ENCODE results near the gene EMILIN2.
"Not testable (repeated sequence)": the region's sequence is repeated elsewhere in the genome, so short reads cannot be mapped to it uniquely, and the experiment has no call there.

Gene EMILIN2

DNA sequence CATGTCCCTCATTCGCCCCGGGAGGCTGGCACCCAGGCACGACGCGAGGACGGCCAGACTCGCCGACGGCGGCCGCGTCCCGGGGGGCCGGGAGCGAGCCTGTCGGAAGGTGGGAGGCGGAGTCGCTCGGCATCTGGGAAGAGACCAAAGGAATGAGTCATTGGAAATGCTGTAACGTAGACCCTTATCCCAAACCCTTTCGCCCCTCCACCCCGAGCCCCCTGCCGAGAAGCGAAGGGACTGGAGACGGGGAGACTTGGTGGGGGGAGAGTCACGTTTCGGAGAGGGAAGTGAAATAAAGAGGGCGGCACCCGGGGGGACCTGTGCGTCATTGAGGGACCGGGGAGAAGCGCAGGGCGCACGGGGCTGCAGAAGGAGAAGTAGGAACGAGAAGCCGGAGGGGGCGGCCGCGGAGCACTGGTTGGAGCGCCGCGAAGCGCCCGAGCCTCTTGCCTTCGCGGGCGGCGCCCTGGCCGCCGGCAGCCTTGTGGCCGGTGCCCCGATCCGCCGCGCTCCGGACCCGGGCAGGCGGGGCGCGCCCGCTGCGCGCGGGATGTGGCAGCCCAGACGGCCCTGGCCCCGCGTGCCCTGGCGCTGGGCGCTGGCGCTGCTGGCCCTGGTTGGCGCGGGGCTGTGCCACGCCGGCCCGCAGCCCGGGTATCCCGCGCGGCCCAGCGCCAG lies at the start of gene EMILIN2:
Gene EMILIN2, plus strand, starts transcription at position 371 of the 681 bp plus-strand sequence. Its CDS starts 183 bp downstream, at position 554.
- peak within 1 kb of the TSS; percentile 48 to 53 for H3K4me3 ChIP-seq (replicated peaks in 1 of 2; ENCODE audit: low read depth in 2 of 2, low read length in 2 of 2)
- DNase-seq (ENCODE audit: low read depth in 2 of 2): peak; percentile 35 to 60
- TF ChIP-seq, protein P1, sequence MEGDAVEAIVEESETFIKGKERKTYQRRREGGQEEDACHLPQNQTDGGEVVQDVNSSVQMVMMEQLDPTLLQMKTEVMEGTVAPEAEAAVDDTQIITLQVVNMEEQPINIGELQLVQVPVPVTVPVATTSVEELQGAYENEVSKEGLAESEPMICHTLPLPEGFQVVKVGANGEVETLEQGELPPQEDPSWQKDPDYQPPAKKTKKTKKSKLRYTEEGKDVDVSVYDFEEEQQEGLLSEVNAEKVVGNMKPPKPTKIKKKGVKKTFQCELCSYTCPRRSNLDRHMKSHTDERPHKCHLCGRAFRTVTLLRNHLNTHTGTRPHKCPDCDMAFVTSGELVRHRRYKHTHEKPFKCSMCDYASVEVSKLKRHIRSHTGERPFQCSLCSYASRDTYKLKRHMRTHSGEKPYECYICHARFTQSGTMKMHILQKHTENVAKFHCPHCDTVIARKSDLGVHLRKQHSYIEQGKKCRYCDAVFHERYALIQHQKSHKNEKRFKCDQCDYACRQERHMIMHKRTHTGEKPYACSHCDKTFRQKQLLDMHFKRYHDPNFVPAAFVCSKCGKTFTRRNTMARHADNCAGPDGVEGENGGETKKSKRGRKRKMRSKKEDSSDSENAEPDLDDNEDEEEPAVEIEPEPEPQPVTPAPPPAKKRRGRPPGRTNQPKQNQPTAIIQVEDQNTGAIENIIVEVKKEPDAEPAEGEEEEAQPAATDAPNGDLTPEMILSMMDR (IDR thresholded peaks at IDR 0.05; ENCODE audit: low read depth, low read length): no peak

DNA sequence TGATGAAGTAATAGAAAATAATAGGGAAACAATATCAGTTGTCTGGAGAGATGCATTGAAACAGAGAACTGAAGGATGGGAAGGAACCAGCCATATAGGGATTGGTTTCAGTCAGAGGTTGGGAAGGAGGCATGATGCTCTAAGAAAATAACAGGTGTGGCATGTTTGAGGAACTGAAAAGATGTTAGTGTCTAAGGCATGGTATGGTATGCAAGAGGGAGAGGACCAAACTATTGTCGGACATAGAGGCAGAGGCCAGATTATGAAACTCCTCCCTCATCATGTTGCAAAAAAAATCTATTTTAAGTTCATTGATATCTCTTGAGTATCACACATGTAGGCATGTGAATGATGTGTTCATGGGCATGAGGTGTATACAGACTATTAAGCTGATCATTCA lies 48.9 kb upstream of the EMILIN2 start:
- DNase-seq (ENCODE audit: low read depth in 2 of 2): no peak
- H3K4me3 ChIP-seq (replicated peaks in 1 of 2; ENCODE audit: low read depth in 2 of 2, low read length in 2 of 2): no peak overlapping the region
- TF ChIP-seq, protein P1 (IDR thresholded peaks at IDR 0.05; ENCODE audit: low read depth, low read length): no peak

DNA sequence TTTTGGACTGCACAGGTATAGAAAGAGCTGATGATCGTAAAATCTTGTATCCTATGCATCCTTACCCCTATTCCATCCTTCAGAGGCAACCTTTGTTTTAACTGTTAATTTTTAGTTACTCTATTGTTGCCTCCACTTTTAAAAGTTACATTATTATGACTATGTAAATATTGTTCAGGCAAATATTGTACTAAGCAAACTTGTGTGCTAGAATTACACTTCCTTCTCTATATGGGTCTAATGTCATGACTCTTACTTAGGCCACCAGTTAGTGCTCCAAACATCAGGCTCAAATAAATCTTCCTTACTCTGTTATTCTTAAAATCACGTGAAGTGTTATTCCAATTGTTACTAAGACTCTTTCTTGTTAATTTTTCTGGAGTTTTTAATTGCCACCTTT lies 47.4 kb upstream of the EMILIN2 start:
- TF ChIP-seq, protein P1 (IDR thresholded peaks at IDR 0.05; ENCODE audit: low read depth, low read length): no peak
- H3K4me3 ChIP-seq (replicated peaks in 1 of 2; ENCODE audit: low read depth in 2 of 2, low read length in 2 of 2): no peak overlapping the region
- no peak for DNase-seq (ENCODE audit: low read depth in 2 of 2)

DNA sequence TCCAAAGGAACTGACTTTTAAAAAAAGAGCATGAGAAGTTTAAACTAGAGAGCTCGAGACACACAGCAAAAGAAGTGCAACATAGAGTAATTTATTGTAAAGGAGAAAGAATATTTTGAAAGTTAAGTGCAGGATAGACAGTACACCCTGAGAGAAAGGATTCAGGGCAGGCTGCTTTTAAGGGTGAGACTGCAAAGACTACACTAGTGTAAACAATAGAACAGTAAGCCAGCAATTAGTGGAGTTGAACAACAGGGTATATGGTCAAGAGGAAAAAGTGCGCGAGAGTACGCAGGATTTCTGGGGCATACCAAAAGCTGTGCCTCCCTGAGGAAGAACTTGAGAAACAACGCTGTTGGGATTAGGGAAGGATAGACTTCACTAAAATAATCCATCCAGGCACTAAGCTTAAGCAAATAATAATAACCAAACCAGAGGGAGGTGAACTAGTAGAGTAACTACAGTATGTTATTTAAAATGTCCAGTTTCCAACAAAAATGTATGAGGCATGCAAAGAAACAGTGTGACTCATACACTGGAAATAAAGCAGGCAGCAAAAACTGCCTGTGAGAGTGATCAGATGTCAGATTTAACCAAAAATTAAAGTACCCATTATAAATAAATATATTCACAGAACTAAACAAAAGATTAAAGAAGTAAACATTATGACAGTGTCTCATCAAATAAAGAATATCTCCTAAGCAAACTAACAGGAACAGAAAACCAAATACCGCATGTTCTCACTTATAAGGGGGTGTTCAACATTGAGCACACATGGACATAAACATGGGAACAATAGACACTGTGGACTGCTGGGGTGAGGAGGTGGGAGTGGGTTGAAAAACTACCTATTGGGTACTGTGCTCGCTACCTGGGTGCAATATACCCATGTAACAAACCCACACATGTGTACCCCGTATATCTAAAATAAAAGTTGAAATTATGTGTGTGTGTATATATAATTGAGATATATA lies 40.5 kb upstream of the EMILIN2 start:
- TF ChIP-seq, protein P1 (IDR thresholded peaks at IDR 0.05; ENCODE audit: low read depth, low read length): no peak
- peak; percentile 29 to 51 for DNase-seq (ENCODE audit: low read depth in 2 of 2)
- H3K4me3 ChIP-seq (replicated peaks in 1 of 2; ENCODE audit: low read depth in 2 of 2, low read length in 2 of 2): no peak overlapping the region

DNA sequence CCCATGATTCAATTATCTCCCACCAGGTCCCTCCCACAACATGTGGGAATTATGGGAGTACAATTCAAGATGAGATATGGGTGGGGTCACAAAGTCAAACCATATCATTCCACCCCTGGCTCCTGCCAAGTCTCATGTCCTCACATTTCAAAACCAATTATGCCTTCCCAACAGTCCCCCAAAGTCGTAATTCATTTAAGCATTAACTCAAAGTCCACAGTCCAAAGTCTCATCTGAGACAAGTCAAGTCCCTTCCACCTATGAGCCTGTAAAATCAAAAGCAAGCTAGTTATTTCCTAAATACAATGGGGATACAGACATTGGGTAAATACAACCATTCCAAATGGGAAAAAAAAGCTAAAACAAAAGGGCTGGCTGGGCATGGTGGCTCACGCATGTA lies 38.2 kb upstream of the EMILIN2 start:
- DNase-seq (ENCODE audit: low read depth in 2 of 2); H3K4me3 ChIP-seq (replicated peaks in 1 of 2; ENCODE audit: low read depth in 2 of 2, low read length in 2 of 2): not testable (repeated sequence)

DNA sequence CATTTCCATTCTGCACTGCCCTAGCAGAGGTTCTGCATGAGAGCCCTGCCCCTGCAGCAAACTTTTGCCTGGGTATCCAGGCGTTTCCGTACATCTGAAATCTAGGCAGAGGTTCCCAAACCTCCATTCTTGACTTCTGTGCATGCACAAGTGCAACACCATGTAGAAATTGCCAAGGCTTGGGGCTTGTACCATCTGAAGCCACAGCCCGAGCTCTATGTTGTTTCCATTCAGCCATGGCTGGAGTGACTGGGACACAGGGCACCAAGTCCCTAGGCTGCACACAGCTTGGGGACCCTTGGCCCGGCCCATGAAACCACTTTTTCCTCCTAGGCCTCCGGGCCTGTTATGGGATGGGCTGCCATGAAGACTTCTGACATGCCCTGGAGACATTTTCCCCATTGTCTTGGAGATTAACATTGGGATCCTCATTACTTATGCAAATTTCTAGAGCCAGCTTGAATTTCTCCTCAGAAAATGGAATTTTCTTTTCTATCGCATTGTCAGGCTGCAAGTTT lies 37.1 kb upstream of the EMILIN2 start:
- H3K4me3 ChIP-seq (replicated peaks in 1 of 2; ENCODE audit: low read depth in 2 of 2, low read length in 2 of 2); DNase-seq (ENCODE audit: low read depth in 2 of 2): not testable (repeated sequence)

DNA sequence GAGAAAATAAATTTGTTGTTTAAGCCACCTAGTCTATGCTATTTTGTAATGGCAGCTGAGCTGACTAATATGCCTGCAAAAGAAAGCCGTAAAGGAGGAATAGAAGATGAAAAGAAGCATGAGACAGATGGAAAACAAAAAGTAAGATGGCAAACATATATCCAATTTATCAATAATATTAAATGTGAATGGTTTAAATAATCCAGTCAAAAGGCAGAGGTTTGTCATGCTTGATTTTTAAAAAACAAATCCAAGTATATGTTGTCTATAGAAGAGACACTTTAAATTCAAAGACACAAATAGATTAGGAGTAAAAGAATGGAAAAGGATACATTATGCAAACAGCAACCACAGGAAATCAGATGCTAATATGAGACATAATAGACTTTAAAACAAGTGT lies 35.4 kb upstream of the EMILIN2 start:
- no peak overlapping the region for H3K4me3 ChIP-seq (replicated peaks in 1 of 2; ENCODE audit: low read depth in 2 of 2, low read length in 2 of 2)
- DNase-seq (ENCODE audit: low read depth in 2 of 2): no peak
- TF ChIP-seq, protein P1 (IDR thresholded peaks at IDR 0.05; ENCODE audit: low read depth, low read length): no peak
